Measurements from ENCODE around the gene GGACT.

- peak in 5 of 6 experiments; percentile 38 to 89 (median 61) for TF ChIP-seq CTCF (IDR thresholded peaks at IDR 0.05)
- TF ChIP-seq POLR2A (IDR thresholded peaks at IDR 0.05): peak in 1 of 2 donors; percentile 49
Measured at GRCh38 chr13:100588331-100589177, at the start of gene GGACT.

Measured in thyroid gland (tissue), 4 donors.